IMR-90 (cell line): ENCODE measurements around the gene RNF223.

Source experiments
- BHLHE40 ChIP-seq: fragments of 150-350 bp; IDR thresholded peaks from 2 replicates; pipeline ENCODE4 v1.6.1; 2016; ENCODE audit warnings: mild to moderate bottlenecking, low read depth, low read length
- CEBPB ChIP-seq: IDR thresholded peaks from 2 replicates; pipeline ENCODE4 v1.6.1; 2012; ENCODE audit warnings: low read depth, low read length, improper control_type of control experiment
- CTCF ChIP-seq: conservative IDR thresholded peaks from 2 replicates; pipeline ENCODE4 v1.5.1; 2012; ENCODE audit warnings: mild to moderate bottlenecking, low read depth, low read length, improper control_type of control experiment
- FOS ChIP-seq: fragments of 150-350 bp; IDR thresholded peaks from 2 replicates; pipeline ENCODE4 v1.6.1; 2016; ENCODE audit warnings: low read depth, low read length
- MAZ ChIP-seq: IDR thresholded peaks from 2 replicates; pipeline ENCODE4 v1.6.1; 2012; ENCODE audit warnings: low read depth, mild to moderate bottlenecking, low read length, improper control_type of control experiment, moderate library complexity, borderline replicate concordance
- NFE2L2 ChIP-seq: fragments of 150-350 bp; IDR thresholded peaks from 2 replicates; pipeline ENCODE4 v1.6.1; 2016; ENCODE audit warnings: low read depth, mild to moderate bottlenecking, low read length
- POLR2A ChIP-seq: IDR thresholded peaks from 2 replicates; pipeline ENCODE4 v1.6.1; 2012; ENCODE audit warnings: mild to moderate bottlenecking, low read depth, low read length
- RAD21 ChIP-seq: IDR thresholded peaks from 2 replicates; pipeline ENCODE4 v1.6.1; 2012; ENCODE audit warnings: low read length, improper control_type of control experiment
- RCOR1 ChIP-seq: IDR thresholded peaks from 2 replicates; pipeline ENCODE4 v1.6.1; 2012; ENCODE audit warnings: mild to moderate bottlenecking, low read length, improper control_type of control experiment; ENCODE audit not compliant: insufficient replicate concordance
- RFX5 ChIP-seq: IDR thresholded peaks from 2 replicates; pipeline ENCODE4 v1.8.0; 2012; ENCODE audit warnings: low read depth, mild to moderate bottlenecking, low read length, moderate library complexity
- SMC3 ChIP-seq: fragments of 150-350 bp; IDR thresholded peaks from 2 replicates; pipeline ENCODE4 v1.6.1; 2016; ENCODE audit warnings: low read depth, mild to moderate bottlenecking, antibody characterized with exemption, low read length, moderate library complexity
- TF ChIP-seq, protein P1 (sequence below): fragments of 150-350 bp; IDR thresholded peaks from 2 replicates; pipeline ENCODE4 v1.6.1; 2016; ENCODE audit warnings: low read depth, mild to moderate bottlenecking, low read length, moderate library complexity, borderline replicate concordance

- TF ChIP-seq RAD21 (no peak), CTCF (no peak), RCOR1 (no peak), POLR2A (no peak), RFX5 (no peak), SMC3 (no peak), FOS (no peak), MAZ (no peak), NFE2L2 (no peak), CEBPB (no peak), BHLHE40 (no peak)
- TF ChIP-seq, protein P1, sequence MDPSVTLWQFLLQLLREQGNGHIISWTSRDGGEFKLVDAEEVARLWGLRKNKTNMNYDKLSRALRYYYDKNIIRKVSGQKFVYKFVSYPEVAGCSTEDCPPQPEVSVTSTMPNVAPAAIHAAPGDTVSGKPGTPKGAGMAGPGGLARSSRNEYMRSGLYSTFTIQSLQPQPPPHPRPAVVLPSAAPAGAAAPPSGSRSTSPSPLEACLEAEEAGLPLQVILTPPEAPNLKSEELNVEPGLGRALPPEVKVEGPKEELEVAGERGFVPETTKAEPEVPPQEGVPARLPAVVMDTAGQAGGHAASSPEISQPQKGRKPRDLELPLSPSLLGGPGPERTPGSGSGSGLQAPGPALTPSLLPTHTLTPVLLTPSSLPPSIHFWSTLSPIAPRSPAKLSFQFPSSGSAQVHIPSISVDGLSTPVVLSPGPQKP, result no peak
Measured at GRCh38 chr1:1090424-1091343, 16.6 kb upstream of the RNF223 start.
